Spleen (tissue), 13 donors: ENCODE data around the gene PRSS27. TPM values are rescaled to one million over a fixed set of nuclear protein-coding genes. Genes with fewer than 3 reads are reported as not detected.

Experiments
- DNase-seq: peaks from one replicate; pipeline ENCODE4 v3.0.0-alpha.2; 2020
- H3K27ac ChIP-seq, 8 donors: fragments of 200-600 bp; sonication (generic) in 7 of 8; 1 replicate in 4 of 8; 2 replicates in 4 of 8; pipeline versions ENCODE4 v1.5.0 to v1.8.0; 2016 to 2021; ENCODE audit warnings: inconsistent platforms in 4 of 8, mild to moderate bottlenecking in 4 of 8, moderate library complexity in 1 of 8
- H3K27me3 ChIP-seq, 7 donors: fragments of 200-600 bp; sonication (generic) in 6 of 7; replicated peaks in 1 of 7; 1 replicate in 4 of 7; 2 replicates in 3 of 7; pipeline versions ENCODE4 v1.5.0 to v1.8.0; 2016 to 2021; ENCODE audit warnings: inconsistent platforms in 3 of 7, mild to moderate bottlenecking in 1 of 7
- H3K36me3 ChIP-seq, 6 donors: fragments of 200-600 bp; sonication (generic) in 5 of 6; 1 replicate in 4 of 6; 2 replicates in 2 of 6; pipeline versions ENCODE4 v1.5.0 to v1.8.0; 2016 to 2021; ENCODE audit warnings: inconsistent platforms in 2 of 6
- H3K4me1 ChIP-seq, 6 donors: fragments of 200-600 bp; sonication (generic) in 5 of 6; 1 replicate in 3 of 6; 2 replicates in 3 of 6; pipeline versions ENCODE4 v1.5.0 to v1.8.0; 2016 to 2021; ENCODE audit warnings: inconsistent platforms in 3 of 6
- H3K4me3 ChIP-seq, 8 donors: fragments of 200-600 bp; sonication (generic) in 7 of 8; 1 replicate in 4 of 8; 2 replicates in 4 of 8; pipeline versions ENCODE4 v1.5.0 to v1.8.0; 2016 to 2021; ENCODE audit warnings: inconsistent platforms in 4 of 8, mild to moderate bottlenecking in 4 of 8, moderate library complexity in 2 of 8
- H3K9me3 ChIP-seq, 8 donors: fragments of 200-600 bp; sonication (generic) in 7 of 8; 1 replicate in 4 of 8; 2 replicates in 4 of 8; pipeline versions ENCODE4 v1.5.0 to v1.8.0; 2016 to 2021; ENCODE audit warnings: inconsistent platforms in 4 of 8
- CTCF ChIP-seq, 11 experiments: fragments of 200-600 bp in 7 of 11; fragments of 450-650 bp in 4 of 11; sonication (generic) in 4 of 11; IDR thresholded peaks in 8 of 11; conservative IDR thresholded peaks in 3 of 11; 1 replicate in 7 of 11; 2 replicates in 4 of 11; pipeline versions ENCODE4 v1.4.0 to v1.8.0; 2016 to 2021; ENCODE audit warnings: antibody characterized with exemption in 11 of 11, inconsistent platforms in 4 of 11, mild to moderate bottlenecking in 1 of 11
- POLR2A ChIP-seq, 3 donors: fragments of 450-650 bp; IDR thresholded peaks; one replicate each; pipeline ENCODE4 v1.5.1; 2017; ENCODE audit warnings: antibody characterized with exemption in 3 of 3, mild to moderate bottlenecking in 1 of 3
- POLR2AphosphoS5 ChIP-seq, 3 donors: sonication (generic); formaldehyde crosslinking; IDR thresholded peaks; one replicate each; pipeline ENCODE4 v1.5.1; 2017; ENCODE audit warnings: antibody characterized with exemption in 3 of 3
- WGBS, 5 donors: extraction: QIAGEN DNeasy Blood & Tissue Kit in 3 of 5; methylation state at CpG; one replicate each; pipeline versions ENCODE4 v1.1.5 to v1.1.7; 2013 to 2018; 5-methylcytosine and 5-hydroxymethylcytosine counted together
- intact Hi-C: fragments of 100-400 bp; cut with DNase I; formaldehyde crosslinking; loops from one replicate; pipeline ENCODE4 v1.15.0; 2023; ENCODE audit warnings: low total_unique reads
- long read RNA-seq, 2 donors: transcript quantifications; one replicate each; lab custom pipeline, GENCODE V29; 2026
- polyA plus RNA-seq, 3 donors: library from polyadenylated mRNA; stranded (reverse); fragments of 200-250 nt; gene quantifications; one replicate each; pipeline ENCODE4 v1.2.1, GENCODE V29; 2013
- total RNA-seq, 7 donors: library from RNA; depleted of rRNA in 3 of 7; stranded (reverse); fragments of >200 nt in 3 of 7; fragmentation: NEBNext Ultra II Directional in 4 of 7; extraction: Animal tissue kit (Norgen Biotek cat#: 25700) in 4 of 7; gene quantifications; one replicate each; pipeline versions ENCODE4 v1.1.0 to v1.2.1, GENCODE V29; 2016 to 2021
- donor health status: healthy with polysubstance abuse.
- donor health status: DM: no; HTN: no; CAD: no; lungs with moderate emphysema.
- donor health status: DM: no; HTN: no; CAD: no.
- donor health status: Bipolar disorder and iron deficiency.
- donor health status: healthy.
- donor health status: DM: no; HTN: no; CAD: no.
- donor health status: DM: yes; HTN: yes; CAD: no.

PRSS27 gene
- 1 to 10 TPM in 6 of 7 donors, under 1 TPM in 1; 0.84 to 2.1 (median 1.2) TPM for total RNA-seq
- 1 to 10 TPM; 1.2 to 1.5 (median 1.2) TPM for polyA plus RNA-seq
- long read RNA-seq, donor 1, result 0 reads
- long read RNA-seq, donor 2, result 0 reads

- peak within 1 kb of the TSS; percentile 60 to 81 (median 62) for H3K4me3 ChIP-seq
- H3K9me3 ChIP-seq, result no peaks in the 10 kb centered on the region
- peaks cover 8 to 47% (median 26%) of the 10 kb centered on the region in 6 donors for H3K4me1 ChIP-seq
- H3K27ac ChIP-seq, result peak within 1 kb of the TSS; percentile 80 to 94 (median 88)
- intact Hi-C loops, result no loop called here
- TF ChIP-seq CTCF (IDR thresholded peaks at IDR 0.05 in 8 of 11, conservative IDR thresholded peaks at IDR 0.05 in 3 of 11), result no peak
- no peak for TF ChIP-seq POLR2A (IDR thresholded peaks at IDR 0.05)
- TF ChIP-seq POLR2AphosphoS5 (IDR thresholded peaks at IDR 0.05), result no peak
- peak; percentile 80 for DNase-seq
- 76 to 89% (median 87%) methylated on average over 17 to 26 of the region's 26 CpGs for WGBS, 5 donors
- no peaks in the 10 kb centered on the region for H3K36me3 ChIP-seq
- peaks cover 0 to 19% (median 5%) of the 10 kb centered on the region in 7 donors for H3K27me3 ChIP-seq
These were observed at the start of gene PRSS27 for GRCh38 chr16:2720064-2720457. Gene PRSS27 (minus strand): TSS chr16:2720224. CDS start chr16:2720160, 64 bp downstream.

GRCh38 chr16:2769675-2770056, 49.6 kb upstream of the PRSS27 start:
- H3K27ac ChIP-seq, result peak overlapping the region in 1 of 8 donors; percentile 34
- TF ChIP-seq CTCF (IDR thresholded peaks at IDR 0.05 in 8 of 11, conservative IDR thresholded peaks at IDR 0.05 in 3 of 11) (no peak), POLR2AphosphoS5 (IDR thresholded peaks at IDR 0.05) (no peak), POLR2A (IDR thresholded peaks at IDR 0.05) (no peak)
- no peaks in the 10 kb centered on the region for H3K9me3 ChIP-seq
- DNase-seq, result peak; percentile 59
- 74 to 87% (median 82%) methylated on average over 14 of the region's 14 CpGs for WGBS, 5 donors
- intact Hi-C loops, result no loop called here
- no peak overlapping the region for H3K4me3 ChIP-seq
- peaks cover 16 to 100% (median 98%) of the 10 kb centered on the region in 6 donors for H3K36me3 ChIP-seq
- H3K27me3 ChIP-seq, result no peaks in the 10 kb centered on the region
- H3K4me1 ChIP-seq, result peaks cover 0 to 55% (median 19%) of the 10 kb centered on the region in 6 donors

- no peaks in the 10 kb centered on the region for H3K27me3 ChIP-seq
- 71 to 88% (median 85%) methylated on average over 10 to 11 of the region's 11 CpGs for WGBS, 5 donors
- peak overlapping the region in 2 of 8 donors; percentile 17 to 21 for H3K27ac ChIP-seq
- peaks cover 16 to 100% (median 98%) of the 10 kb centered on the region in 6 donors for H3K36me3 ChIP-seq
- intact Hi-C loops, result no loop called here
- H3K9me3 ChIP-seq, result no peaks in the 10 kb centered on the region
- peak; percentile 59 for DNase-seq
- H3K4me1 ChIP-seq, result peaks cover 0 to 49% (median 16%) of the 10 kb centered on the region in 6 donors
- H3K4me3 ChIP-seq, result no peak overlapping the region
- no peak for TF ChIP-seq POLR2A (IDR thresholded peaks at IDR 0.05)
- TF ChIP-seq POLR2AphosphoS5 (IDR thresholded peaks at IDR 0.05), result peak in 2 of 3 donors; percentile 21 to 31
These were observed 49.1 kb upstream of the PRSS27 start for GRCh38 chr16:2769100-2769529.

GRCh38 chr16:2768403-2769089, 48.5 kb upstream of the PRSS27 start:
- intact Hi-C loops, result no loop called here
- no peak for TF ChIP-seq POLR2AphosphoS5 (IDR thresholded peaks at IDR 0.05)
- no peak for TF ChIP-seq CTCF (IDR thresholded peaks at IDR 0.05 in 8 of 11, conservative IDR thresholded peaks at IDR 0.05 in 3 of 11)
- no peak for TF ChIP-seq POLR2A (IDR thresholded peaks at IDR 0.05)
- WGBS, 5 donors, result 81 to 91% (median 89%) methylated on average over 17 of the region's 17 CpGs
- H3K36me3 ChIP-seq, result peaks cover 16 to 100% (median 98%) of the 10 kb centered on the region in 6 donors
- H3K4me3 ChIP-seq, result no peak overlapping the region
- peak overlapping the region in 1 of 8 donors; percentile 21 for H3K27ac ChIP-seq
- peaks cover 0 to 47% (median 15%) of the 10 kb centered on the region in 6 donors for H3K4me1 ChIP-seq
- H3K9me3 ChIP-seq, result no peaks in the 10 kb centered on the region
- no peaks in the 10 kb centered on the region for H3K27me3 ChIP-seq
- peak; percentile 63 for DNase-seq
